GM19023 (cell line): Measurements from ENCODE around the gene TPP1.

Experiments used
- ATAC-seq: cut with Tn5 transposase; IDR thresholded peaks from one replicate; pipeline ENCODE4 v1.9.1; 2021; ENCODE audit warnings: mild to moderate bottlenecking, moderate library complexity; ENCODE audit not compliant: unreplicated experiment

Gene TPP1

DNA sequence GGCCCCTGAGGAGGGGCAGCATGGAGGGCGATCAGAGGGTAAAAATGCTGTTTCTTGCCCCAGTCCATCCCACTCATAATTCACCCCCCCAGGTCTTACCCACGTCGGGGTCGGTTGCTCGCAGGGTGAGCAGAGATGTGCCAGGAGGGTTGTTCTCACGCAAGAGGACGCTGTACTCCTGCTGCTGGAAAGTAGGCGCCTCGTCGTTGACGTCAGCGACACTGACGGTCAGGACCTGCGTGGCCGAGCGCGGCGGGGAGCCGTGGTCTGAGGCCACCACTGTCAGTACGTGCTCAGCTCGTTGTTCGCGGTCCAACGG, 10.3 kb upstream of the TPP1 start:
- no peak for ATAC-seq

DNA sequence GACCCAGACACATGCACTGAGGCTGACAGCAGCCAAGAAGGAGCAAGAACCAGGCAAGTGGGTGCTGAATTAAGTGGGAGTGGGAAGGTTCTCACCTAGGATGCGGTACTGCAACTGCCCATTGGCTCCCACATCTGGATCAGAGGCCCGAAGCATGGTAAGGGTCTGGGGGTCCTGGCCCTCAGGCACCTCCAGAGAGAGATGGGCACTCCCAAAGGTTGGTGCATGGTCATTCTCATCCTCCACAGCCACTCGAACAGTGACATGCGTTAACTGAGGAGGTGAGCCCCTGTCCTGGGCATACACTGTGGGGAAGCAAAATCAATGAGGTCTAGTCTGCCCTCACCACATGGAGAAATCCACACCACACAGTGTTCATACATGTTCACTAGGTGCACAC, 9.3 kb upstream of the TPP1 start:
- ATAC-seq: no peak

DNA sequence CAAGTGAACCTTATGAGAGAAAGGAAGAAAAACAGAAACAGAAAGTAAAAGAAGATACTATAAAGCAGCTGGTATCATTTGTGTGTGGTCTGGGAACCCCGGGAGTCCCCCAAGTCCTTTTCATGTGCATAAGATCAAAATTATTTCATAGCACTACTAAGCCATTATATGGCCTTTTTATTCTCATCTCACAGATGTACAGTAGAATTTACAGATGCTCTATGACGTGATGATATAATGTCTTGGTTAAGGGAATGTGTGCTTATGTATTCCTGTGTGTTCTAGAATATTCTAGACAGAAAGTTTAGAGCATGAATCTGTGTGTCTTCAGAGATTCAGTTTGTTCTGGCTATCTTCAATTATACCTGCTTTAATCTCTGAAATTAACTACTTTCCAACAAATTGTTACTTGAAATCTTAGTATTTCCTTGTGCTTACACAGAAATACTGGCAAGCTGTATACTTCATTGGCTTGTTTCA, 8.6 kb upstream of the TPP1 start:
- ATAC-seq: peak; percentile 73

DNA sequence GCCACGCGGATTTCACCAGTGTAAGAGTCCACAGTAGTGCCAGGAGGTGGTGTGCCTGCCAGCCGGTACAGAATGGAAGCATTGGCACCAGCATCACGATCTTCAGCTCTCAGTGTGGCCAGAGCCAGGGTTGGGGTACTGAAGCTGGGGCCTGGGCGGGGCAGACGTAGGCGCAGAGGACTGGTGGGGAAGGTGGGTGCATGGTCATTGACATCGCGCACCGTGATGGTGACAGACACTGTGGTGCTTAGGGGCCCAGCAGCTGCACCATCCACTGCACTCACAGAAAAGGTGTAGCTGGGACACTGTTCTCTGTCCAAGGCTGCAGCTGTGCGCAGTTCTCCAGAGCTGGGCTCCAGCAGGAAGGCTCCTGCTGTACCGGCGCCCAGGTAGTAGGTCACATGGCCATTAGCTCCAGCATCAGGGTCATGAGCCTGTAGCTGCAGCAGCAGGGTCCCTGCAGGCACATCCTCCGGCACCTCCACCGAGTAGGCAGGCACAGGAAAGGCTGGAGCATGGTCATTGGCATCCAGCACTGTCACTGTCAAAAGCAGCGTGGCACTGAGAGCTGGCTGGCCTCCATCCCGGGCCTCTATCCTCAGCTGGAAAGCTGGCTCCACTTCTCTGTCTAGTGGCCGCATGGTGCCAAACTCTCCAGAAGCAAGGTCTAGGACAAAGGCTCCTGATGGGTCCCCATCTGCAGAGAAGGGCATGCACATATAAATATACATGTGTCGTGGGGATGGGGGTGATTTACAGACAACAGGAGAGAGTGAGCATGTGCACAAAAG, 7.9 kb upstream of the TPP1 start:
- ATAC-seq: no peak

DNA sequence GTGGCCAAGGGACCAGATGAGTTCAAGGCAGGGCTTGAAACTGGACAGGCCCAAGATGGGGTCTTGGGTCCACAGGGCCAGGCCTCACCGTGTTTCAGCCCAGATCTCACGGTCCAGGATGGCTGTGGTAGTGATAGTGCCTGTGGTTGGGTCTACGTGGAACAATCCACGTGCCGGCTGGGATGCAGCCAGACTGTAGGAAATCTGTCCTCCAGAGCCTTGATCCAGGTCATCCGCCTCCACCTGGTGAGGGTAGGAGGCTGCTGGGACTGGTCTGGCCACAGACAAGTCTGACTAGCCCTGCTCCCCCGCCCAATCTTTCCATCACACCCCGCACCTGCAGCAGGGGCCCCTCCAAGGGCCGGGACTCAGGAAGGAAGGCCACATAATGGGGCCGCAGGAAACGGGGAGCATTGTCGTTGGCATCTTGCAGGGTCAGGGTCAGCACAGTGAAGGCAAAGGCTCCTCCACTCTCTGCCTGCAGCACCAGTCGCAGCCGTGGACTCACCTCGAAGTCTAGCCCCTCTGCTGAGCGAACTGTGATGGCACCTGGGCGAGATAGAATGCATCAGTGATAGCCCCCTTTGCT, 6.7 kb upstream of the TPP1 start:
- no peak for ATAC-seq

DNA sequence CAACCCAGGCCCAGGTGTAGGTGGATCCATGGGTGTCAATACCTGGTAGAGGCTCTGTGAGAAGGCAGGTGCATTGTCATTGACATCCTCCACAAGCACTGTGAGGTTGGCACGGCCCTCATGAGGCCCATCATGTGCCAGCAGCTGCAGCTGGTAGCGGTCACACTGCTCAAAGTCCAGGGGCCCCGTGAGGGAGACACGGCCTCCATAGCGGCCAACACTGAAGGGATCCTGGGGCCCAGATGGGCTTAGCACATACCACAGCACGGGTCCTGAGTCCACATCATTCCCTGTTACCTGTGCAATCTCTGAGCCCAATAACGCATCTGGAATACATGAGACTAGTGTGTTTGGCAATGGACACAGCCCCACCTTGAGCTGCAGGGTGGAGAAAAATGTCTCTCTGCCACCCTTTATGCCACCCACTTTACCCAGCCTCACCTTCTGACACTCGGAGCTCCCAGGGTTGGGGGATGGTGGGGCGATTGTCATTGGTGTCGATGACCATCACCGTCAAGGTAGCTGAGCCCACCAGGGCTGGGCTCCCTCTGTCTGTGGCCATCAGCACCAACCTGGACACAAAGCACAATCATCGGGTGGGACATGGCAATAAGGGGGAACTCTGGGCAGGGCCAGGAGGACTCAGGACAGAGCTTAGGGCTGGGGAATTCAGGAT, 6.1 kb upstream of the TPP1 start:
- ATAC-seq: no peak

DNA sequence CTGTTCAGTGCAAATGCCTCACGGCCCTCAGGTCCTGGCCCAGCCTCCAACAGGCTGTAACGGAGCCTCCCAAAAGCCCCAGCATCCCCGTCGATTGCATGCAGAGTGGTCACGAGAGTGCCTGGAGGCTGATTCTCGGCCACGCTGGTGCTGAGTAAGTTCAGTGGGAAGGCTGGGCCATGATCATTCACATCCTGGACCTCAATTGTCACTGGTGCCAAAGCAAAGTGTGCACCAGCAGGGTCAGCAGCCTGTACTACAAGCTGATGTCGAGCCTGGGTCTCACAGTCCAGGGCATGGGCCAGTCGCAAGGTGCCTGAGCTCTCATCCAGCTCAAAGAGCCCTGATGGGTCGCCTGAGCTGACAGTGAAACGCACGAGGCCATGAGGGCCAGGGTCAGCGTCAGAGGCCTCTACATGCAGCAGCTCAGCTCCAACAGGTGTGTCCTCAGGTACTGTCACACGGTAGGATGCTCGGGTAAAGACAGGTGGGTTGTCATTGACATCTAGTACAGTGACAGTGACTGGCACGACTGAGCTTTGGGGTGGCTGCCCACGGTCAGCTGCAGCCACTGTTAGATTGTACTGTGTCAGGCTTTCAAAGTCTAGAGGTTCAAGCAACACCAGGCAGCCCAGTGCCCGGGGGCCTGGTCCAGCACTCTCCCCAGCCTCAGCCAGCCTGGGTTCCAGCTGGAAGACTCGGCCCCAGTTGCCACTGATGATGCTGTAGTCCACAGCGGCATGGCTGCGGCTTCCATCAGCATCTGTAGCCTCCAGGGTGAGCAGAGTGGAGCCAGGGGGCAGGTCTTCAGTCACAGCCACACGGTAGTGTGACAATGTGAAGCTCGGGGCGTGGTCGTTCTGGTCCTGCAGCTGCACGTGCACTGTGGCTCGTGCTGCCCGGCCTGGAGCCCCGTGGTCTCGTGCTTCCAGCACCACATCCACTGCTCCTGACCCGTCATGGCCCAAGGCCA, 4.5 kb upstream of the TPP1 start:
- no peak for ATAC-seq

DNA sequence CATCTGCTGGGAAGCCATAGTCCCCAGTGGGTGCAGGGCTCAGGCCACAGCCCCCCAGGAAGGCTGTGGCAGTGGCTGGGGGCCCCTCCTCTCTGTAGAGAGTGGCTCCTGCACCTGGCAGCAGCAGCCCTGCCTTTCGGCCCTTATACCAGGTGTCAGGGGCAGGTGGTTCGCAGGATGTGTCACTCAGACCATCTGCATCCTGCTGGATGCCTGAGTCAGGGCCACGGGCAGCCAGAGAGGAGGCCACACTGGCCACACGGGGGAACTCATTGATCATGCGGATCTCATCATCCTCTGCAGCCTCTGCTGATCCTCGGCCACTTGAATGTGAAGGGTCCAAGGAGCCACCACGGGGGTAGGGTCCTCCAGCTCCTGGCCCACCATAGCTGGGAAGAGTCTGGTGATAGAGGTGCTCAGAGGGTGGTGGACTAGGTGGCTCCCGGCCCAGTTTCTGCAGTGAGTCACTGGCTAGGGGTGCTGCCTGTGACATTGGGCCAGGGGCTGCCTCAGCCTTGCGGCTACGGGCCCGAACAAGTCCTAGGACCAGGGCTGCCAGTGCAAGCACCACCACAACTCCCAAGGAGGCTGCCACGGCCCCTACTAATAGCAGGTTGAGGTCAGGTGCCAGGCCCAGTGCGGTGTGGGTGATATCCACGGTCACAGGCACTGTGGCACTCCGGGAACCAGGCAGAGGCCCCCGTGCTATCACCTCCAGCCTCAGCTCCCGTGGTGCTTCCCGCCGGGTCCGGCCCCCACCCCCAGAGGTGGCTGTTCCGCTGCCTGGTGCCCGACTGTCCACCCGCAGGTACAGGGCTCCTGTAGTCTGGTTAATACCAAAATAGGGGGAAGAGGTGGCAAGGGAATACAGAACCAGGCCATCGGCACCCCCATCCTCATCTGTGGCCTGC, 3.3 kb upstream of the TPP1 start:
- ATAC-seq: no peak

DNA sequence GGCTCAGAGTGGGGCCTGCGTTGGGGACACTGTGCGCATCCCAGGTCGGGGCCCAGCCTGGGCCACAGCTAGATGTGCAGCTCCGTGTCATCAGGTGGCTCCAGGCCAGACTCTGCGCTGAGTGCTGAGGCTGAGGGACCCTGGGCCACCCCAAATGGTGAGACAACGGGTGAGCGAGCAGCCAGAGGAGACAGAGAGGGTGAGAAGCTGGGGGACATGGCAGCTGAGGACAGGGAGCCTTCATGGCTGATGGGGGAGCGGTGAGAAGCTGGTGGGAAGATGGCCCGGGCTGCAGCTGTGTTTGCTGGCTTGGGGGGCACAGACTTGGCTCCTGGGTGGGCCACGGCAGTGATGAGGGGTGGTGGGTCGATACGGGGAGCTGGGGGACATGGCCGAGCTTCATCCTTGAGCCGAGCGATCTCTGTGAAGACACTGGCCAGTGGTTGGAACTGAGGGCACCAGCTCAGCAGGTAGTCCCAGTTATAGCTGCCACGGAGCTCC, 2.5 kb upstream of the TPP1 start:
- no peak for ATAC-seq

DNA sequence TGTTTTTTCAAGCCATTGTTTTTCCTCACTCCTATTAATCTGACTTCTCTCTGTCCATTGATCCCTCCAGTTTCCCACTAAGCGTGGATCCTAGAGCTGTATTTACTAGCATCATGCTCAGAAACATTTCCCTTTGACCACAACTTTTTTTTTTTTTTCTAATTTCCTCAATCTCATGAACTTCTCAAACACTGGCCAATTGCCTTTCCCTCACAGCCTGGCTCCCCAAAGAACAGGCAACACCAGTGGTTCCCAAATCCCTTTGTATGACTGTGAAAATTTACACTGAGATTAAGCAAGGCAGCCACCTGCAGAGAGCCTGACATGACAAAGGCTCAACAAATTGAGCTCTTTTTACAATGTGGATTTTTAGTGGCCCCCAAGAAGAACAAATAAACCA, 1.4 kb upstream of the TPP1 start:
- ATAC-seq: no peak

DNA sequence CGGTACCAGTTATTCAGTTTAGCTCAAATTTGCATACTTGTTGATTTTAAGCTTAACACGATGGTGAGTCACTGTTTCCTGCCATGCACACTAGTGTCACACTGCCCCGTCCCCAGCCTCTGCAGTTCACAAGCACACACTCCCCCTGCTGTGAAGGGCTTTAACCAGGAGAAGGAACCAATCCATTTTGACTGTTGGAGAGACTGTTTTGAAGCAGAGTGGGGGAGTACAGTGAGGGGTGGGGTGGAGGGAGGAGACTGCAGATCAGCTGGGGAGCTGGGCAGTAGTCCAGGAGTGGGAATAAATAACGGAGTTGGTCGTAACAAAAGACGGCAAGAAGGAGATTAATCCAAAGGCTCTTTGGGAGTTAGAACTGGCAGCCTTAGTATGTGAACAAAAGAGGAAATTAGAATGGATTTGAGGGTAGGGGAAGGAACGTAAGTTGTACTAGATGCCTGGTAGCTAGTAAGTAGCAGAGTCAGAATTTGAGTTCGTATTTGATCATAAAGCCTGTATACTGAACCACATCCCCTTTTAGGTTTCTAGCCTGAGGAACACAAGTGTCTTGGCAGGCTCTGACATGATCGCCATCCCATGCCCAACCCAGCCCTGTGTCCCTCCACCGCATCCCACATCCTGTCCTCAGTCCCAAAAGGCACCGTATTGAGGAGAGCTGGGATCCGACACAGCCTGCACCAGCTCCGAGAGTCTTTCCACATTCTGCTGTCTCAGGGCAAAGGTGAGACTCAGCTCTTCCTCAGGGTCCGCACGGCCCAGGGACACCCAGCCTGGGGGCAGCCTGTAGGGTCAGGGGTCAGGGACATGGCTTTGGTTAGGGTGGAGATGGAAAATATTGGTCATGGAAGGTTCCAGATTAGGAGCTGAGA, 862 bp downstream of the TPP1 start:
- ATAC-seq: peak; percentile 10

DNA sequence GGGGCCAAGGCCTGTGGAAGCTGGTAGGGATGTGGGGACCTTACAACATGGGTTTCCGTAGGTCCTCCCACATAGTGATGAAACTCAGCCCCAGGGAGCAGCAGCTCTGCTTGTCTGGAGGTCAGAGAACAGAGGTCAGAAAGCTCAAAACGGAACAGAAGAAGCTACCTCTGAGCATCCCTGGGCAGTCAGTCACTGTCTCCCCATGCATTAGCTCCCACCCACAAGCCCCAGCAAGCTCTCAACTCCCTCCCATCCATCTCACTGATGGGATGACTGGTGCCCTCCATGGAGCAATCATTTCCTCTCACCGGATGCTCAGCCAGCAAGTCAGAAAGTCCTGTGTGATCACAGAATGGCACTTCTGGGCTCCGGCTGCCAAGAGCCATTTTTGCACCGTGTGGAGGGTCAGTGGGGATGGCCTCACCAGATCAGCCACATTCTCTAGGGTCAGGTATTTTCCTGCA, 1.9 kb downstream of the TPP1 start:
- ATAC-seq: no peak

DNA sequence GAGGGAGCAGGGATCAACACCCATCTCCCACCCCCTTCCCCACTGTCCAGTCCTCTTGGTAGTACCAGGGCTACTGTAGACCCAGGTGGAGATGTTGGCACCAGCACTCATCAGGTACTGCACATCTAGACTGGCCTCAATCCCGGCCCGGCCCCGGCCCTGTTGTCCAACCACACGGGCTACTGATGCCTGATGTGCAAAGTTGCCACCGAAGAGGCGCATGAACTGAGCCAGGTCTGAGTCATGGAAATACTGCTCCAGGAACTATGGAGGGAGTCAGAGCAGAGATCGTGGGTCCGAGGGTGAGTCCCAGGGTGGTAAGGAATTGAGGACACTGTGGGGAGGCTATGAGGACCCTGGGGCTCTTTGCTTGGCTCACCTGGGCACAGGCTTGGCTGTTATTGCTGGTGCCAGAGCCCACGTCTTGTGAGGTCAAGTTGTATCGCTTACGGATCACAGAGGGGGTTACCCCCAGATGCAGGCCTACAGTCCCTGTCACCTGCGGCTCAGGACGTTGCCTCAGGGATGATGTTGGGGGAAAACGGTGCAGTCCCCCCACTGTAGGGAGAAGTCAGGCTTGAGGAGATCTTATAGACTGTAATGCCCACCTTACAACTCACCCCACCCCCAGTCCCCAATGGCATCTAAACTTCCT, 2.5 kb downstream of the TPP1 start:
- ATAC-seq: no peak

DNA sequence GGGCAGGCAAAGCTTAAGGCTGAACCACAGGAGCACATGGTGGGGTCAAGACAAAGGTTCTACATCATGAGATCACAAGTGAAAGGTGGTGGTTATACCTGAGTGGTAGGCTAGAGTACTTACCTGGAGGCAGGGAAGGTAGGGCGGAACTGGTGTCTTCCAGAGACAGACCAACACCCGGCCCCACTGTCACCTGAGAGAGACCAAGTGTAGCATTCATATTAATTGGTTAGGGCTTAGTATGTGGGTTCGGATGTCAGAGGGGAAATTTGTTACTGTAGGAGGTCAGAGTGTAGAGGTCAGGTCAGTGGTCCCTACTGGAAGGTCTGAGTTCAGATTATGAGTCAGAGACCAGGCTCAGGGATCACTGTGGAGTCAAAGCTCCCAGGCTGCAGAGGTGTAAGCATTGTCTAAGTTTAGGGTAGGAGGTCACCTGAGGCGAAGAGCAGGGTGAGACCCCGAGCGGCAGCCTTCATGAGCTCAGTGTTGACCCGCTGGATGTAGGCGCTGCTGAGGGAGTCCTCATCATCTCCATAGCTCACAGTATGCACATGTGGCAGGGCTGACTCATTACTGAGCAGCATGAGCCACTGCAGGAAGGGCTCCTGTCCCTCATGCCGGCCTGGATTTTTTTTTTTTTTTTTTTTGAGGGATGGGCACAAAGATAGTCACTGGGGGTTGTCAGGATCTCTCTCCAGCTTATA, 3.2 kb downstream of the TPP1 start:
- ATAC-seq: no peak

DNA sequence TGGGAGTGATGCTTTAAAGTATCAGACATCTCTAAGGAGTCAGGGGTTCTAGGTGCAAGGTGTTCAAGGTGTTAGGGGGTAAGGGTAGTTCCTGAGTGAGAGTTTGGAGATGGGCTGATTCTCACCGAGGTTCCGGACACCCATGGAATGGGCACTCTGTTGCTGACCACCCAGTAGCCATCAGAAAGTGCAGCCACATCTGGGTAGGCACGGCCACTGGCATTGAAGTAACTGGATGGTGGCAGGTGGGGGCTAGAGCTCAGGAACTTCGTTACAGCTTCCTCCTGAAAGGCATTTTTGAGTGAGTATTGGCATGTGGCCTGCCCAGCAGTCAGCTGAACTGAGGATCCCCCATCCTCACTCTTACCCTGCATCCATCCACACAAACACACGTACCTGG, 4.2 kb downstream of the TPP1 start:
- ATAC-seq: no peak

DNA sequence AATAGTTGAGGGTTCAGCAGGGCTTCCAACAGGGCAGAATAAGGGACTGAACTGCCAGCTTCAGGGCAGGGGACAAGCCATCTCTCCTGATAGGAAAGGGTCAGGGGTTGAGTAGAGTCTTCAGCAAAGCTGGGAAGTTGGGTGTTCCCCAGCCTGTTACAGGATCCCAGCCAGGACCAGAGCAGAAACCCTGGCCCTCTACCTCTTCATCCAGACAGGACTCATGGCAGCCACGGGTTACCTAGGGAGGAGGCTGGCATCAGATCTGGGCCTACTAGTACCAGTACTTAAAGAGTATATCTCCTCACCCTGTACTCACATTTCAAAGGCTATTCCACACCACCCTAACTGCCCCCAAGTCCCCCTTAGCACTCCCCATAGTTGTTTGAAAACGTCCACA, 4.8 kb downstream of the TPP1 start:
- ATAC-seq: no peak

DNA sequence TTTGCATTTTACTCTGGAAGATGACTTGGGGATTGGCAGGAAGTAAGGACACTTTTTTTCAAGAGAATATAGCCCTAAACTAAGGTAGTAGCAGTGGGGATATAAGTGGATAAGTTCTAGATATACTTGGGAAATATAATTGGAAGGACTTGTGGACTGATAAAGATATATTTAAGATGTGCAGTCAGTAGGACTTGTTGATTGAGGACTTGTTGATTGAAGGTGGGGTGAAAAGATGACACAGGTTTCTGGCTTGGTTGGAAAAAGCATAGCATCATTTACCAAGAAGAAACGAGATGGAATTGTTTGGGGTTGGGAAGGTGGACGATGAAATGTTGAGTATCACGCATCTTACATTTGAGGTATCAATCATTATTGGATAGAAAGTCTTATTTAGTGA, 5.7 kb downstream of the TPP1 start:
- ATAC-seq: no peak
